Activated naive CD4-positive, alpha-beta T cell treated with anti-CD3 and anti-CD28 coated beads, Interleukin-2, amount 50 U/mL, for 24 hours (primary cell): ENCODE data around the gene B4GALT5.
A peak's percentile ranks its signal among the peaks of the same experiment; 100 is the strongest.
"Not testable (repeated sequence)": the region's sequence is repeated elsewhere in the genome, so short reads cannot be mapped to it uniquely, and the experiment has no call there.

Source experiments
- H3K27ac Mint-ChIP-seq: one replicate; pipeline ENCODE4 v1.8.0; 2021; ENCODE audit warnings: mild to moderate bottlenecking, mixed read lengths
- H3K27me3 Mint-ChIP-seq: one replicate; pipeline ENCODE4 v1.8.0; 2021; ENCODE audit warnings: mixed read lengths
- H3K36me3 Mint-ChIP-seq: one replicate; pipeline ENCODE4 v1.8.0; 2021; ENCODE audit warnings: mixed read lengths
- H3K4me1 Mint-ChIP-seq: one replicate; pipeline ENCODE4 v1.8.0; 2021; ENCODE audit warnings: mixed read lengths
- H3K4me3 Mint-ChIP-seq: one replicate; pipeline ENCODE4 v1.8.0; 2021; ENCODE audit warnings: mild to moderate bottlenecking, mixed read lengths
- H3K9me3 Mint-ChIP-seq: one replicate; pipeline ENCODE4 v1.8.0; 2021; ENCODE audit warnings: mixed read lengths

B4GALT5 gene

GRCh38 chr20:49747707-49748524, 34.2 kb upstream of the B4GALT5 start:
- no peaks in the 10 kb centered on the region for H3K9me3 Mint-ChIP-seq
- peaks cover 3% of the 10 kb centered on the region for H3K27me3 Mint-ChIP-seq
- no peaks in the 10 kb centered on the region for H3K36me3 Mint-ChIP-seq
- no peak overlapping the region for H3K4me3 Mint-ChIP-seq
- H3K27ac Mint-ChIP-seq: no peak overlapping the region
- peaks cover 7% of the 10 kb centered on the region for H3K4me1 Mint-ChIP-seq

GRCh38 chr20:49742948-49743347, 29.3 kb upstream of the B4GALT5 start:
- no peak overlapping the region for H3K4me3 Mint-ChIP-seq
- H3K27me3 Mint-ChIP-seq: no peaks in the 10 kb centered on the region
- H3K27ac Mint-ChIP-seq: no peak overlapping the region
- H3K36me3 Mint-ChIP-seq: no peaks in the 10 kb centered on the region
- no peaks in the 10 kb centered on the region for H3K4me1 Mint-ChIP-seq
- no peaks in the 10 kb centered on the region for H3K9me3 Mint-ChIP-seq

GRCh38 chr20:49741977-49742376, 28.3 kb upstream of the B4GALT5 start:
- H3K4me1 Mint-ChIP-seq: no peaks in the 10 kb centered on the region
- H3K27ac Mint-ChIP-seq: no peak overlapping the region
- no peaks in the 10 kb centered on the region for H3K36me3 Mint-ChIP-seq
- H3K4me3 Mint-ChIP-seq: no peak overlapping the region
- H3K27me3 Mint-ChIP-seq: no peaks in the 10 kb centered on the region
- H3K9me3 Mint-ChIP-seq: no peaks in the 10 kb centered on the region

- H3K27me3 Mint-ChIP-seq: no peaks in the 10 kb centered on the region
- H3K27ac Mint-ChIP-seq: no peak overlapping the region
- H3K4me1 Mint-ChIP-seq: no peaks in the 10 kb centered on the region
- H3K4me3 Mint-ChIP-seq: no peak overlapping the region
- H3K9me3 Mint-ChIP-seq: no peaks in the 10 kb centered on the region
- H3K36me3 Mint-ChIP-seq: no peaks in the 10 kb centered on the region
Observed at GRCh38 chr20:49740807-49741206, 27.1 kb upstream of the B4GALT5 start.

- H3K36me3 Mint-ChIP-seq: no peaks in the 10 kb centered on the region
- H3K27ac Mint-ChIP-seq: no peak overlapping the region
- no peaks in the 10 kb centered on the region for H3K27me3 Mint-ChIP-seq
Observed at GRCh38 chr20:49739042-49739441, 25.4 kb upstream of the B4GALT5 start.

GRCh38 chr20:49737260-49737659, 23.6 kb upstream of the B4GALT5 start:
- Mint-ChIP-seq H3K27me3 (no peaks in the 10 kb centered on the region), H3K4me1 (no peaks in the 10 kb centered on the region), H3K4me3 (no peak overlapping the region), H3K9me3 (no peaks in the 10 kb centered on the region), H3K27ac (no peak overlapping the region), H3K36me3 (no peaks in the 10 kb centered on the region)

More at GRCh38 chr20:49739042-49739441, 25.4 kb upstream of the B4GALT5 start:
- Mint-ChIP-seq H3K9me3 (no peaks in the 10 kb centered on the region), H3K4me1 (no peaks in the 10 kb centered on the region), H3K4me3 (no peak overlapping the region)

- no peak overlapping the region for H3K27ac Mint-ChIP-seq
- H3K4me1 Mint-ChIP-seq: peaks cover 9% of the 10 kb centered on the region
- H3K9me3 Mint-ChIP-seq: no peaks in the 10 kb centered on the region
- H3K36me3 Mint-ChIP-seq: no peaks in the 10 kb centered on the region
- H3K4me3 Mint-ChIP-seq: no peak overlapping the region
- H3K27me3 Mint-ChIP-seq: no peaks in the 10 kb centered on the region
Observed at GRCh38 chr20:49729780-49730179, 16.1 kb upstream of the B4GALT5 start.

- no peaks in the 10 kb centered on the region for H3K36me3 Mint-ChIP-seq
- H3K4me1 Mint-ChIP-seq: peaks cover 14% of the 10 kb centered on the region
- no peaks in the 10 kb centered on the region for H3K9me3 Mint-ChIP-seq
- no peaks in the 10 kb centered on the region for H3K27me3 Mint-ChIP-seq
- H3K27ac Mint-ChIP-seq: no peak overlapping the region
- H3K4me3 Mint-ChIP-seq: no peak overlapping the region
Observed at GRCh38 chr20:49727894-49728885, 14.5 kb upstream of the B4GALT5 start.

- no peak overlapping the region for H3K4me3 Mint-ChIP-seq
- no peaks in the 10 kb centered on the region for H3K9me3 Mint-ChIP-seq
- no peaks in the 10 kb centered on the region for H3K36me3 Mint-ChIP-seq
- H3K27ac Mint-ChIP-seq: no peak overlapping the region
- H3K27me3 Mint-ChIP-seq: no peaks in the 10 kb centered on the region
- peaks cover 14% of the 10 kb centered on the region for H3K4me1 Mint-ChIP-seq
Observed at GRCh38 chr20:49727478-49727877, 13.8 kb upstream of the B4GALT5 start.

- no peak overlapping the region for H3K27ac Mint-ChIP-seq
- peaks cover 14% of the 10 kb centered on the region for H3K4me1 Mint-ChIP-seq
- H3K9me3 Mint-ChIP-seq: no peaks in the 10 kb centered on the region
- no peaks in the 10 kb centered on the region for H3K27me3 Mint-ChIP-seq
- no peaks in the 10 kb centered on the region for H3K36me3 Mint-ChIP-seq
- H3K4me3 Mint-ChIP-seq: no peak overlapping the region
Observed at GRCh38 chr20:49725694-49726093, 12.0 kb upstream of the B4GALT5 start.

- not testable (repeated sequence) for H3K27me3 Mint-ChIP-seq, H3K9me3 Mint-ChIP-seq, H3K4me3 Mint-ChIP-seq, H3K27ac Mint-ChIP-seq, H3K36me3 Mint-ChIP-seq
- peaks cover 14% of the 10 kb centered on the region for H3K4me1 Mint-ChIP-seq
Observed at GRCh38 chr20:49725224-49725606, 11.5 kb upstream of the B4GALT5 start.

- H3K4me3 Mint-ChIP-seq: no peak overlapping the region
- H3K9me3 Mint-ChIP-seq: no peaks in the 10 kb centered on the region
- H3K27ac Mint-ChIP-seq: peak overlapping the region; percentile 23
- H3K36me3 Mint-ChIP-seq: no peaks in the 10 kb centered on the region
- H3K27me3 Mint-ChIP-seq: no peaks in the 10 kb centered on the region
- H3K4me1 Mint-ChIP-seq: peaks cover 14% of the 10 kb centered on the region
Observed at GRCh38 chr20:49724408-49725223, 10.9 kb upstream of the B4GALT5 start.

- H3K4me3 Mint-ChIP-seq, H3K27ac Mint-ChIP-seq, H3K36me3 Mint-ChIP-seq, H3K9me3 Mint-ChIP-seq, H3K27me3 Mint-ChIP-seq: not testable (repeated sequence)
- peaks cover 14% of the 10 kb centered on the region for H3K4me1 Mint-ChIP-seq
Observed at GRCh38 chr20:49723758-49724157, 10.1 kb upstream of the B4GALT5 start.

- peaks cover 22% of the 10 kb centered on the region for H3K4me1 Mint-ChIP-seq
- H3K9me3 Mint-ChIP-seq, H3K36me3 Mint-ChIP-seq, H3K27me3 Mint-ChIP-seq, H3K4me3 Mint-ChIP-seq, H3K27ac Mint-ChIP-seq: not testable (repeated sequence)
Observed at GRCh38 chr20:49721326-49721725, 7.6 kb upstream of the B4GALT5 start.

- H3K9me3 Mint-ChIP-seq: no peaks in the 10 kb centered on the region
- H3K27me3 Mint-ChIP-seq: no peaks in the 10 kb centered on the region
- H3K27ac Mint-ChIP-seq: no peak overlapping the region
- H3K4me1 Mint-ChIP-seq: peaks cover 44% of the 10 kb centered on the region
- peak overlapping the region; percentile 90 for H3K4me3 Mint-ChIP-seq
- H3K36me3 Mint-ChIP-seq: no peaks in the 10 kb centered on the region
Observed at GRCh38 chr20:49715466-49715865, 1.8 kb upstream of the B4GALT5 start.
